Endothelial cell of umbilical vein (primary cell): ENCODE data around the gene RGS6. TPM values are rescaled to one million over a fixed set of nuclear protein-coding genes. Genes with fewer than 3 reads are reported as not detected.

Experiments
- BruUV-seq: library from RNA; stranded (reverse); fragments of 400-500 nt; replicated peaks from 2 replicates; lab custom pipeline; 2021; lab: Mats Ljungman, UMichigan
- CTCF ChIA-PET: fragments of 300-600, 350-600 bp; sonication (Branson Sonifier 250); formaldehyde crosslinking; loops from one replicate; lab custom pipeline; 2021; ENCODE audit warnings: antibody characterized with exemption, inconsistent platforms; lab: Charles Lee
- POLR2A ChIA-PET: fragments of 300-600, 350-600 bp; sonication (Branson Sonifier 250); formaldehyde crosslinking; loops from one replicate; lab custom pipeline; 2021; ENCODE audit warnings: antibody characterized with exemption, inconsistent platforms; lab: Charles Lee
- DNase-seq: peaks from one replicate; pipeline ENCODE4 v3.0.0-alpha.2; 2011; ENCODE audit warnings: low read depth, low spot score
- FAIRE-seq: peaks from 2 replicates; lab custom pipeline; 2011; peaks lifted over from hg19 to GRCh38; lab: Jason Lieb, UNC
- H2AFZ ChIP-seq: 2 replicates; pipeline ENCODE4 v1.6.0; 2012; ENCODE audit warnings: low read depth, low read length, control low read depth, inconsistent platforms
- H3K27ac ChIP-seq: 2 replicates; pipeline ENCODE4 v1.5.1; 2011; ENCODE audit warnings: low read depth, mild to moderate bottlenecking, control low read depth, low read length, moderate library complexity; ENCODE audit not compliant: insufficient read depth
- H3K27me3 ChIP-seq, 2 experiments: 2 replicates each; pipeline versions ENCODE4 v1.6.0 to v1.6.1; 2011; ENCODE audit warnings: low read length in 2 of 2, mixed read lengths in 1 of 2; ENCODE audit not compliant: control insufficient read depth in 2 of 2, insufficient read depth in 2 of 2
- H3K36me3 ChIP-seq, 2 experiments: 2 replicates in 1 of 2; 3 replicates in 1 of 2; pipeline ENCODE4 v1.5.1; 2011; ENCODE audit warnings: low read length in 2 of 2, mild to moderate bottlenecking in 1 of 2, moderate library complexity in 1 of 2; ENCODE audit not compliant: control insufficient read depth in 2 of 2, insufficient read depth in 2 of 2; ENCODE audit errors: extremely low read depth in 1 of 2
- H3K4me1 ChIP-seq: 3 replicates; pipeline ENCODE4 v1.5.1; 2011; ENCODE audit warnings: mild to moderate bottlenecking, low read length; ENCODE audit not compliant: control insufficient read depth, insufficient read depth; ENCODE audit errors: extremely low read depth
- H3K4me2 ChIP-seq: 2 replicates; pipeline ENCODE4 v1.6.1; 2011; ENCODE audit warnings: low read length, control low read depth, mixed read lengths; ENCODE audit not compliant: insufficient read depth
- H3K4me3 ChIP-seq, 3 experiments: fragments of 200-600 bp in 1 of 3; sonication (generic), shearing (Covaris generic) in 1 of 3; replicated peaks in 1 of 3; 2 replicates each; pipeline ENCODE4 v1.5.1; 2011 to 2016; ENCODE audit warnings: control low read depth in 3 of 3, low read length in 3 of 3, mild to moderate bottlenecking in 2 of 3, inconsistent platforms in 1 of 3, low read depth in 1 of 3, moderate library complexity in 1 of 3; ENCODE audit not compliant: insufficient read depth in 1 of 3
- H3K79me2 ChIP-seq: 2 replicates; pipeline ENCODE4 v1.6.0; 2012; ENCODE audit warnings: low read length, inconsistent platforms; ENCODE audit not compliant: control insufficient read depth, insufficient read depth
- H3K9ac ChIP-seq: replicated peaks from 2 replicates; pipeline ENCODE3; 2011; ENCODE audit warnings: low read length, control low read depth; ENCODE audit not compliant: insufficient read depth; ENCODE audit errors: extremely low read depth
- H3K9me1 ChIP-seq: replicated peaks from 3 replicates; pipeline ENCODE4 v1.6.0; 2011; ENCODE audit warnings: mild to moderate bottlenecking, low read length; ENCODE audit not compliant: control insufficient read depth, insufficient read depth; ENCODE audit errors: extremely low read depth
- H3K9me3 ChIP-seq: replicated peaks from 2 replicates; pipeline ENCODE4 v1.5.1; 2012; ENCODE audit warnings: low read length, inconsistent platforms; ENCODE audit not compliant: control insufficient read depth, insufficient read depth
- H4K20me1 ChIP-seq: replicated peaks from 2 replicates; pipeline ENCODE3; 2011; ENCODE audit warnings: mild to moderate bottlenecking, low read length; ENCODE audit not compliant: control insufficient read depth, insufficient read depth; ENCODE audit errors: extremely low read depth
- EZH2 ChIP-seq: IDR thresholded peaks from 2 replicates; pipeline ENCODE4 v1.6.1; 2012; ENCODE audit warnings: borderline replicate concordance, low read depth, mild to moderate bottlenecking, moderate library complexity, low read length, inconsistent platforms; ENCODE audit not compliant: severe bottlenecking
- GATA2 ChIP-seq: IDR thresholded peaks from 2 replicates; pipeline ENCODE4 v1.7.0; 2011; ENCODE audit warnings: low read depth, mild to moderate bottlenecking, moderate library complexity, mixed read lengths, low read length; ENCODE audit not compliant: insufficient read length, insufficient read depth
- JUN ChIP-seq: IDR thresholded peaks from 2 replicates; pipeline ENCODE4 v1.6.1; 2011; ENCODE audit warnings: borderline replicate concordance, low read depth; ENCODE audit not compliant: insufficient read length, insufficient read depth
- MAX ChIP-seq: IDR thresholded peaks from 2 replicates; pipeline ENCODE4 v1.6.1; 2011; ENCODE audit not compliant: insufficient read depth, insufficient read length
- MYC ChIP-seq: IDR thresholded peaks from one replicate; pipeline ENCODE4 v1.6.1; 2011; ENCODE audit warnings: mild to moderate bottlenecking, low read depth, low read length
- POLR2A ChIP-seq: IDR thresholded peaks from 2 replicates; pipeline ENCODE4 v1.6.1; 2012; ENCODE audit warnings: low read depth, mild to moderate bottlenecking, control low read depth, low read length
- POLR2AphosphoS5 ChIP-seq: IDR thresholded peaks from 2 replicates; pipeline ENCODE4 v1.6.1; 2012; ENCODE audit warnings: low read depth, mild to moderate bottlenecking, control low read depth, low read length, moderate library complexity; ENCODE audit not compliant: insufficient read depth
- dilution Hi-C: fragments of 300-500 bp; cut with MboI; formaldehyde crosslinking; loops from one replicate; pipeline ENCODE4 v1.15.0; 2019; ENCODE audit warnings: low sequenced_read_pairs; ENCODE audit not compliant: extremely low pct_ligation_motif_present
- intact Hi-C: fragments of 100-400 bp; cut with micrococcal nuclease; formaldehyde crosslinking; loops from one replicate; pipeline ENCODE4 v1.10.0; 2022
- polyA plus RNA-seq, 4 experiments: library from polyadenylated mRNA; depleted of rRNA in 3 of 4; stranded (reverse) in 3 of 4; unstranded in 1 of 4; fragments of >200 nt; gene quantifications; 2 replicates each; pipeline versions ENCODE4 v1.2.1 to v1.2.3, GENCODE V29; 2011 to 2012; ENCODE audit warnings: missing spikeins in 1 of 4
- total RNA-seq: library from RNA; stranded (reverse); gene quantifications from 2 replicates; pipeline ENCODE4 v1.2.3, GENCODE V29; 2021
- TF ChIP-seq, protein P1 (sequence below), 2 donors: IDR thresholded peaks; 1 replicate in 1 of 2; 2 replicates in 1 of 2; pipeline ENCODE4 v1.5.1; 2011; ENCODE audit warnings: low read length in 2 of 2, mild to moderate bottlenecking in 2 of 2, moderate library complexity in 2 of 2, control low read depth in 1 of 2, inconsistent platforms in 1 of 2, low read depth in 1 of 2; ENCODE audit not compliant: insufficient read depth in 1 of 2; ENCODE audit errors: extremely low read depth in 1 of 2

The RGS6 gene
- total and polyA plus RNA-seq, 2 donors (not counting 3 experiments of a cell fraction or from before 2014, with no cell fraction given): not detected

GRCh38 chr14:72154645-72155378, 222.6 kb downstream of the RGS6 start:
- POLR2A ChIA-PET: no interaction called here
- no peak for FAIRE-seq

DNA sequence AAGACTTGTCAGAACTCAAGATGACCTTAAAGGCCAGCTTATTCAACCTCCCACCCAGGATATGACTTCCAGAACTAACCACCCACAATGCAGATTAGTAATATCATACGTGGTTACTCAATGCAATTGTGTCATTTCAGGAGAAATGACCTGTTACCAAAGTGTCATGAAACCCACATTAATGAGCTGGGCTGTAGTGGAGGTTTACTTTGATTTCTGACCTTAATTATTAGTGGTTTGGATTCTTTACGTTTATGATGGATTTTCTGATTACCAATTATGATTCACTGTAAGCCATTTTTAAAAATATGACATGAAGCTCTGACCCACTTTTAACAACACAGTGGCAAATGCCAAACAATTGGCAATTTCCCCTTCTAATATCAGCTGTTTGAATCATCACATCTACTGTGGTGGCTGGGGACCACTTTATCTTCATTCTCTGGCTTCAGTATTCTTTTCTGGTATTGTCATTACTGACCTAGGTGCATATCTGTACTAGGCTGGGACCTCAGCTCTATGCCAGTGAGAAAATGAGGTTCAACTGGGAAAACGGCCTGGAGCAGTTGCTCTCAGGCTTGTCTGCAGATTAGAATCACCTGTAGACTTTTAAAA, 223.3 kb downstream of the RGS6 start:
- intact Hi-C loops (no loop called here), dilution Hi-C loops (no loop called here)
- H3K4me3 ChIP-seq: no peak overlapping the region
- no peak for DNase-seq
- TF ChIP-seq MAX (no peak), MYC (no peak), JUN (no peak), POLR2AphosphoS5 (no peak), GATA2 (no peak), POLR2A (no peak)
- TF ChIP-seq, protein P1, sequence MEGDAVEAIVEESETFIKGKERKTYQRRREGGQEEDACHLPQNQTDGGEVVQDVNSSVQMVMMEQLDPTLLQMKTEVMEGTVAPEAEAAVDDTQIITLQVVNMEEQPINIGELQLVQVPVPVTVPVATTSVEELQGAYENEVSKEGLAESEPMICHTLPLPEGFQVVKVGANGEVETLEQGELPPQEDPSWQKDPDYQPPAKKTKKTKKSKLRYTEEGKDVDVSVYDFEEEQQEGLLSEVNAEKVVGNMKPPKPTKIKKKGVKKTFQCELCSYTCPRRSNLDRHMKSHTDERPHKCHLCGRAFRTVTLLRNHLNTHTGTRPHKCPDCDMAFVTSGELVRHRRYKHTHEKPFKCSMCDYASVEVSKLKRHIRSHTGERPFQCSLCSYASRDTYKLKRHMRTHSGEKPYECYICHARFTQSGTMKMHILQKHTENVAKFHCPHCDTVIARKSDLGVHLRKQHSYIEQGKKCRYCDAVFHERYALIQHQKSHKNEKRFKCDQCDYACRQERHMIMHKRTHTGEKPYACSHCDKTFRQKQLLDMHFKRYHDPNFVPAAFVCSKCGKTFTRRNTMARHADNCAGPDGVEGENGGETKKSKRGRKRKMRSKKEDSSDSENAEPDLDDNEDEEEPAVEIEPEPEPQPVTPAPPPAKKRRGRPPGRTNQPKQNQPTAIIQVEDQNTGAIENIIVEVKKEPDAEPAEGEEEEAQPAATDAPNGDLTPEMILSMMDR (IDR thresholded peaks at IDR 0.05; ENCODE audit: extremely low read depth in 1 of 2, insufficient read depth in 1 of 2, low read depth in 1 of 2, low read length in 2 of 2): no peak
- BruUV-seq: no TSS peak
- H2AFZ ChIP-seq: no peak overlapping the region
- H3K27ac ChIP-seq: no peak overlapping the region
- no peaks in the 10 kb centered on the region for H3K9me1 ChIP-seq
- no peak for FAIRE-seq
- H3K27me3 ChIP-seq: no peaks in the 10 kb centered on the region
- H3K4me1 ChIP-seq: no peaks in the 10 kb centered on the region
- H4K20me1 ChIP-seq: no peaks in the 10 kb centered on the region
- H3K79me2 ChIP-seq: no peaks in the 10 kb centered on the region
- POLR2A ChIA-PET: no interaction called here
- no peaks in the 10 kb centered on the region for H3K36me3 ChIP-seq
- no peak overlapping the region for H3K4me2 ChIP-seq
- H3K9ac ChIP-seq: no peak overlapping the region
- CTCF ChIA-PET: no interaction called here
- H3K9me3 ChIP-seq: no peaks in the 10 kb centered on the region

More at GRCh38 chr14:72154645-72155378, 222.6 kb downstream of the RGS6 start:
- H3K27me3 ChIP-seq: no peaks in the 10 kb centered on the region
- DNase-seq: no peak
- BruUV-seq: no TSS peak
- H2AFZ ChIP-seq: no peak overlapping the region
- no peak overlapping the region for H3K9ac ChIP-seq
- intact Hi-C loops: no loop called here
- H3K27ac ChIP-seq: no peak overlapping the region
- no peaks in the 10 kb centered on the region for H4K20me1 ChIP-seq
- no peaks in the 10 kb centered on the region for H3K79me2 ChIP-seq
- H3K9me3 ChIP-seq: no peaks in the 10 kb centered on the region
- no peaks in the 10 kb centered on the region for H3K36me3 ChIP-seq
- no peak overlapping the region for H3K4me3 ChIP-seq
- H3K9me1 ChIP-seq: no peaks in the 10 kb centered on the region
- H3K4me2 ChIP-seq: no peak overlapping the region
- dilution Hi-C loops: no loop called here
- CTCF ChIA-PET: no interaction called here
- H3K4me1 ChIP-seq: no peaks in the 10 kb centered on the region
- TF ChIP-seq MAX: no peak
- TF ChIP-seq JUN: no peak
- no peak for TF ChIP-seq MYC
- TF ChIP-seq GATA2: no peak
- no peak for TF ChIP-seq POLR2A
- TF ChIP-seq EZH2: no peak
